K562 (cell line): ENCODE measurements around the gene PRPF6. TPM values are rescaled to one million over a fixed set of nuclear protein-coding genes. Genes with fewer than 3 reads are reported as not detected.
A peak's percentile ranks its signal among the peaks of the same experiment; 100 is the strongest.

Experiments
- BCOR ChIP-seq: fragments of 450-650 bp; IDR thresholded peaks from 2 replicates; pipeline ENCODE4 v1.6.1; 2016
- CHCHD3 ChIP-seq: fragments of 250-450 bp; sonication (Bioruptor Pico); IDR thresholded peaks from 2 replicates; pipeline ENCODE4 v2.1.2; 2022; ENCODE audit warnings: mild to moderate bottlenecking
- CREM ChIP-seq: IDR thresholded peaks from 2 replicates; pipeline ENCODE4 v1.6.1; 2014; ENCODE audit warnings: antibody characterized with exemption, low read depth
- MBD2 ChIP-seq: sonication (generic); IDR thresholded peaks from 2 replicates; pipeline ENCODE4 v1.6.1; 2016; ENCODE audit warnings: low read depth, borderline replicate concordance
- NFE2 ChIP-seq: IDR thresholded peaks from 2 replicates; pipeline ENCODE4 v1.6.1; 2014; ENCODE audit warnings: antibody characterized with exemption, low read depth
- POLR2AphosphoS2 ChIP-seq: IDR thresholded peaks from 2 replicates; pipeline ENCODE4 v1.6.1; 2012; ENCODE audit warnings: low read length, improper control_type of control experiment
- POLR3A ChIP-seq: IDR thresholded peaks from 2 replicates; pipeline ENCODE4 v1.6.1; 2011; ENCODE audit warnings: borderline replicate concordance, mild to moderate bottlenecking, moderate library complexity; ENCODE audit not compliant: insufficient read length, insufficient read depth; ENCODE audit errors: extremely low read depth
- ZNF239 ChIP-seq: fragments of 250-450 bp; sonication (Bioruptor Pico); IDR thresholded peaks from 2 replicates; pipeline ENCODE4 v1.4.0; 2020; ENCODE audit warnings: mild to moderate bottlenecking
- ZNF274 ChIP-seq: IDR thresholded peaks from 2 replicates; pipeline ENCODE4 v1.6.1; 2011; ENCODE audit warnings: low read depth, mild to moderate bottlenecking, low read length, moderate library complexity, borderline replicate concordance
- polyA plus RNA-seq, 8 experiments: library from polyadenylated mRNA; depleted of rRNA in 4 of 8; stranded (reverse) in 5 of 8; unstranded in 3 of 8; fragments of >200 nt; fragmentation: Nextera tagmentation in 2 of 8; fragmentation: Illumina TruSeq in 1 of 8; extraction: Ambion mirVana in 2 of 8; extraction: Trizol in 1 of 8; gene quantifications; 2 replicates each; pipeline versions ENCODE4 v1.2.1 to v1.2.3, GENCODE V29; 2011 to 2014; ENCODE audit warnings: inconsistent platforms in 1 of 8, missing spikeins in 1 of 8
- total RNA-seq, 7 experiments: library from RNA; depleted of rRNA in 6 of 7; stranded (reverse); fragments of >200 nt in 6 of 7; fragmentation: Illumina TruSeq in 2 of 7; extraction: Trizol in 2 of 7; gene quantifications; 2 replicates each; pipeline versions ENCODE4 v1.2.1 to v1.2.3, GENCODE V29; 2011 to 2021; ENCODE audit warnings: low replicate concordance in 1 of 7
- TF ChIP-seq, protein P1 (sequence below): fragments of 200-600 bp; sonication (generic); IDR thresholded peaks from one replicate; pipeline ENCODE4 v1.6.1; 2012; ENCODE audit warnings: mild to moderate bottlenecking, low read depth, low read length, inconsistent platforms
- TF ChIP-seq, protein P2 (sequence below): fragments of 250-450 bp; sonication (Bioruptor Pico); IDR thresholded peaks from 2 replicates; pipeline ENCODE4 v1.4.0; 2020

Gene PRPF6
- total and polyA plus RNA-seq, 9 of the 15 experiments (the other 6 are each of a cell fraction or from before 2014, with no cell fraction given), result 4.2 to 83.2 (median 59.9) TPM

DNA sequence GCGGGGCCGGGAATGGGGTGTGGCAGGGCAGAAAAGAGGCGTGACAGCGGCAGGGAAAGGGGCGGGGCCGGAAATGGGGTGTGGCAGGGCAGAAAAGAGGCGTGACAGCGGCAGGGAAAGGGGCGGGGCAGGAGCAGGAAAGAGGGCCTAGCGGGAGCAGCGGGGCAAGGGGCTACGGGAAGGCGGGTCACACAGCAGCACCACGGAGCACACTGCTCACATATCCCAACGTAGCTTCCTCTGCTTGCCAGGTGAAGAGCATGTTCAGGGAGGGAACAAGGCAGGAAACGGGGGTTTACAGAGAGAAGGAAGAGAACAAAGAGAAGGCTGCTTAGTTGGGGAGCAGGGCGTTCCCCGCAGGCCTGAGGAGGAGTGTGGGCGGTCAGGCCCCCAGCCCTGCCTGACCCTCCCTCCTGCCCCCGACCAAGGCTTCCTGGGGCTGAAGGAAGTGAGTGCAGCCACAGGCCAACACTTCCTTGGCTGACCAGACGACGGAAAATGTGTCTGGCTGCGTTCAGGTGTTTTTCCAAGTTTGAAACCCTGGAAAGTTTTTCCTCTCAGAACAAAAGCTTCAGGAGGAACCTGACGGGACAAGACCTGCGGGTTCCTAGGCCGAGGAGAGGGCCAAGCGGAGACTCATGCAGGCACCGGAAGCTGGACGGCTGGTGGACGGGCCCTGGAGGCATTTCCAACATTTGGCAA lies 38.5 kb upstream of the PRPF6 start (continued):
- TF ChIP-seq, protein P1, sequence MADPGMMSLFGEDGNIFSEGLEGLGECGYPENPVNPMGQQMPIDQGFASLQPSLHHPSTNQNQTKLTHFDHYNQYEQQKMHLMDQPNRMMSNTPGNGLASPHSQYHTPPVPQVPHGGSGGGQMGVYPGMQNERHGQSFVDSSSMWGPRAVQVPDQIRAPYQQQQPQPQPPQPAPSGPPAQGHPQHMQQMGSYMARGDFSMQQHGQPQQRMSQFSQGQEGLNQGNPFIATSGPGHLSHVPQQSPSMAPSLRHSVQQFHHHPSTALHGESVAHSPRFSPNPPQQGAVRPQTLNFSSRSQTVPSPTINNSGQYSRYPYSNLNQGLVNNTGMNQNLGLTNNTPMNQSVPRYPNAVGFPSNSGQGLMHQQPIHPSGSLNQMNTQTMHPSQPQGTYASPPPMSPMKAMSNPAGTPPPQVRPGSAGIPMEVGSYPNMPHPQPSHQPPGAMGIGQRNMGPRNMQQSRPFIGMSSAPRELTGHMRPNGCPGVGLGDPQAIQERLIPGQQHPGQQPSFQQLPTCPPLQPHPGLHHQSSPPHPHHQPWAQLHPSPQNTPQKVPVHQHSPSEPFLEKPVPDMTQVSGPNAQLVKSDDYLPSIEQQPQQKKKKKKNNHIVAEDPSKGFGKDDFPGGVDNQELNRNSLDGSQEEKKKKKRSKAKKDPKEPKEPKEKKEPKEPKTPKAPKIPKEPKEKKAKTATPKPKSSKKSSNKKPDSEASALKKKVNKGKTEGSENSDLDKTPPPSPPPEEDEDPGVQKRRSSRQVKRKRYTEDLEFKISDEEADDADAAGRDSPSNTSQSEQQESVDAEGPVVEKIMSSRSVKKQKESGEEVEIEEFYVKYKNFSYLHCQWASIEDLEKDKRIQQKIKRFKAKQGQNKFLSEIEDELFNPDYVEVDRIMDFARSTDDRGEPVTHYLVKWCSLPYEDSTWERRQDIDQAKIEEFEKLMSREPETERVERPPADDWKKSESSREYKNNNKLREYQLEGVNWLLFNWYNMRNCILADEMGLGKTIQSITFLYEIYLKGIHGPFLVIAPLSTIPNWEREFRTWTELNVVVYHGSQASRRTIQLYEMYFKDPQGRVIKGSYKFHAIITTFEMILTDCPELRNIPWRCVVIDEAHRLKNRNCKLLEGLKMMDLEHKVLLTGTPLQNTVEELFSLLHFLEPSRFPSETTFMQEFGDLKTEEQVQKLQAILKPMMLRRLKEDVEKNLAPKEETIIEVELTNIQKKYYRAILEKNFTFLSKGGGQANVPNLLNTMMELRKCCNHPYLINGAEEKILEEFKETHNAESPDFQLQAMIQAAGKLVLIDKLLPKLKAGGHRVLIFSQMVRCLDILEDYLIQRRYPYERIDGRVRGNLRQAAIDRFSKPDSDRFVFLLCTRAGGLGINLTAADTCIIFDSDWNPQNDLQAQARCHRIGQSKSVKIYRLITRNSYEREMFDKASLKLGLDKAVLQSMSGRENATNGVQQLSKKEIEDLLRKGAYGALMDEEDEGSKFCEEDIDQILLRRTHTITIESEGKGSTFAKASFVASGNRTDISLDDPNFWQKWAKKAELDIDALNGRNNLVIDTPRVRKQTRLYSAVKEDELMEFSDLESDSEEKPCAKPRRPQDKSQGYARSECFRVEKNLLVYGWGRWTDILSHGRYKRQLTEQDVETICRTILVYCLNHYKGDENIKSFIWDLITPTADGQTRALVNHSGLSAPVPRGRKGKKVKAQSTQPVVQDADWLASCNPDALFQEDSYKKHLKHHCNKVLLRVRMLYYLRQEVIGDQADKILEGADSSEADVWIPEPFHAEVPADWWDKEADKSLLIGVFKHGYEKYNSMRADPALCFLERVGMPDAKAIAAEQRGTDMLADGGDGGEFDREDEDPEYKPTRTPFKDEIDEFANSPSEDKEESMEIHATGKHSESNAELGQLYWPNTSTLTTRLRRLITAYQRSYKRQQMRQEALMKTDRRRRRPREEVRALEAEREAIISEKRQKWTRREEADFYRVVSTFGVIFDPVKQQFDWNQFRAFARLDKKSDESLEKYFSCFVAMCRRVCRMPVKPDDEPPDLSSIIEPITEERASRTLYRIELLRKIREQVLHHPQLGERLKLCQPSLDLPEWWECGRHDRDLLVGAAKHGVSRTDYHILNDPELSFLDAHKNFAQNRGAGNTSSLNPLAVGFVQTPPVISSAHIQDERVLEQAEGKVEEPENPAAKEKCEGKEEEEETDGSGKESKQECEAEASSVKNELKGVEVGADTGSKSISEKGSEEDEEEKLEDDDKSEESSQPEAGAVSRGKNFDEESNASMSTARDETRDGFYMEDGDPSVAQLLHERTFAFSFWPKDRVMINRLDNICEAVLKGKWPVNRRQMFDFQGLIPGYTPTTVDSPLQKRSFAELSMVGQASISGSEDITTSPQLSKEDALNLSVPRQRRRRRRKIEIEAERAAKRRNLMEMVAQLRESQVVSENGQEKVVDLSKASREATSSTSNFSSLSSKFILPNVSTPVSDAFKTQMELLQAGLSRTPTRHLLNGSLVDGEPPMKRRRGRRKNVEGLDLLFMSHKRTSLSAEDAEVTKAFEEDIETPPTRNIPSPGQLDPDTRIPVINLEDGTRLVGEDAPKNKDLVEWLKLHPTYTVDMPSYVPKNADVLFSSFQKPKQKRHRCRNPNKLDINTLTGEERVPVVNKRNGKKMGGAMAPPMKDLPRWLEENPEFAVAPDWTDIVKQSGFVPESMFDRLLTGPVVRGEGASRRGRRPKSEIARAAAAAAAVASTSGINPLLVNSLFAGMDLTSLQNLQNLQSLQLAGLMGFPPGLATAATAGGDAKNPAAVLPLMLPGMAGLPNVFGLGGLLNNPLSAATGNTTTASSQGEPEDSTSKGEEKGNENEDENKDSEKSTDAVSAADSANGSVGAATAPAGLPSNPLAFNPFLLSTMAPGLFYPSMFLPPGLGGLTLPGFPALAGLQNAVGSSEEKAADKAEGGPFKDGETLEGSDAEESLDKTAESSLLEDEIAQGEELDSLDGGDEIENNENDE, result no peak
- TF ChIP-seq BCOR, result no peak
- no peak for TF ChIP-seq POLR3A
- TF ChIP-seq POLR2AphosphoS2, result peak; percentile 90
- TF ChIP-seq MBD2, result no peak; the same call in 1 of the 2 replicates
- no peak for TF ChIP-seq ZNF274
- no peak for TF ChIP-seq CHCHD3 (CRISPR knock-in tag)
- TF ChIP-seq ZNF239 (CRISPR knock-in tag), result no peak
- TF ChIP-seq NFE2, result no peak
- TF ChIP-seq CREM, result peak; percentile 6; the same call in 1 of the 2 replicates
- TF ChIP-seq, protein P2, sequence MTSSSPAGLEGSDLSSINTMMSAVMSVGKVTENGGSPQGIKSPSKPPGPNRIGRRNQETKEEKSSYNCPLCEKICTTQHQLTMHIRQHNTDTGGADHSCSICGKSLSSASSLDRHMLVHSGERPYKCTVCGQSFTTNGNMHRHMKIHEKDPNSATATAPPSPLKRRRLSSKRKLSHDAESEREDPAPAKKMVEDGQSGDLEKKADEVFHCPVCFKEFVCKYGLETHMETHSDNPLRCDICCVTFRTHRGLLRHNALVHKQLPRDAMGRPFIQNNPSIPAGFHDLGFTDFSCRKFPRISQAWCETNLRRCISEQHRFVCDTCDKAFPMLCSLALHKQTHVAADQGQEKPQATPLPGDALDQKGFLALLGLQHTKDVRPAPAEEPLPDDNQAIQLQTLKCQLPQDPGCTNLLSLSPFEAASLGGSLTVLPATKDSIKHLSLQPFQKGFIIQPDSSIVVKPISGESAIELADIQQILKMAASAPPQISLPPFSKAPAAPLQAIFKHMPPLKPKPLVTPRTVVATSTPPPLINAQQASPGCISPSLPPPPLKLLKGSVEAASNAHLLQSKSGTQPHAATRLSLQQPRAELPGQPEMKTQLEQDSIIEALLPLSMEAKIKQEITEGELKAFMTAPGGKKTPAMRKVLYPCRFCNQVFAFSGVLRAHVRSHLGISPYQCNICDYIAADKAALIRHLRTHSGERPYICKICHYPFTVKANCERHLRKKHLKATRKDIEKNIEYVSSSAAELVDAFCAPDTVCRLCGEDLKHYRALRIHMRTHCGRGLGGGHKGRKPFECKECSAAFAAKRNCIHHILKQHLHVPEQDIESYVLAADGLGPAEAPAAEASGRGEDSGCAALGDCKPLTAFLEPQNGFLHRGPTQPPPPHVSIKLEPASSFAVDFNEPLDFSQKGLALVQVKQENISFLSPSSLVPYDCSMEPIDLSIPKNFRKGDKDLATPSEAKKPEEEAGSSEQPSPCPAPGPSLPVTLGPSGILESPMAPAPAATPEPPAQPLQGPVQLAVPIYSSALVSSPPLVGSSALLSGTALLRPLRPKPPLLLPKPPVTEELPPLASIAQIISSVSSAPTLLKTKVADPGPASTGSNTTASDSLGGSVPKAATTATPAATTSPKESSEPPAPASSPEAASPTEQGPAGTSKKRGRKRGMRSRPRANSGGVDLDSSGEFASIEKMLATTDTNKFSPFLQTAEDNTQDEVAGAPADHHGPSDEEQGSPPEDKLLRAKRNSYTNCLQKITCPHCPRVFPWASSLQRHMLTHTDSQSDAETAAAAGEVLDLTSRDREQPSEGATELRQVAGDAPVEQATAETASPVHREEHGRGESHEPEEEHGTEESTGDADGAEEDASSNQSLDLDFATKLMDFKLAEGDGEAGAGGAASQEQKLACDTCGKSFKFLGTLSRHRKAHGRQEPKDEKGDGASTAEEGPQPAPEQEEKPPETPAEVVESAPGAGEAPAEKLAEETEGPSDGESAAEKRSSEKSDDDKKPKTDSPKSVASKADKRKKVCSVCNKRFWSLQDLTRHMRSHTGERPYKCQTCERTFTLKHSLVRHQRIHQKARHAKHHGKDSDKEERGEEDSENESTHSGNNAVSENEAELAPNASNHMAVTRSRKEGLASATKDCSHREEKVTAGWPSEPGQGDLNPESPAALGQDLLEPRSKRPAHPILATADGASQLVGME (CRISPR knock-in tag), result no peak
